ENCODE data around the gene NDRG4. TPM values are rescaled to one million over a fixed set of nuclear protein-coding genes. Genes with fewer than 3 reads are reported as not detected.

NDRG4 gene
- total and polyA plus RNA-seq, 2 donors (not counting 3 experiments of a cell fraction or from before 2014, with no cell fraction given), result 35.8 to 74.3 TPM

DNA sequence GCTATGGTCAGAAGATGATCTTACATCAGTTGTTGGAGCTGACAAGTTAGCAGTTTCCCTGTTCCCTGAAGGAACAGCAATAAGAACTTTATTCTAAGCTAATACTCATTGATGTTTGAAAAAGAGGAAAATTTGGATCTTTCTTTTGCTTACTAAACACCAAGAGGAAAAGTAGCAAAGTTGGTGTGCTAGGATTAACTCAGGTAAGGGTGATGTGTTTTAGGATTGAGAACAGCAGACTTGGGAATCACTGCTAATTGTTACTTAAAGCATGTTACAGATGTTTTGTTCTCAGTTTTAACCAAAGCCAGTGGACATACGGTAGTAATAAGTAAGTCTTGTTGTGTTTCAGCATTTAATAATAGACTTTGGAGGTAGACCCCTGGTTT lies 19.0 kb downstream of the NDRG4 start:
- DNase-seq (ENCODE audit: low read depth, low spot score), result no peak
- H2AFZ ChIP-seq (ENCODE audit: low read depth, low read length), result no peak overlapping the region
- dilution Hi-C loops (cut with MboI; ENCODE audit: extremely low pct_ligation_motif_present, low sequenced_read_pairs) (no loop called here), intact Hi-C loops (cut with micrococcal nuclease) (loop anchor here (5.0 kb wide), 1 partner anchor 108 kb away; the partner anchor contains the start of gene CNOT1)
- ChIA-PET CTCF (interaction anchor here (0.7 to 3.4 kb wide), 7 partner anchors 18 to 237 kb away, joined by 3 to 13 read pairs (median 5); no protein-coding TSS in a partner anchor), POLR2A (no interaction called here)
- no peaks in the 10 kb centered on the region for H3K27me3 ChIP-seq (ENCODE audit: control insufficient read depth in 2 of 2, insufficient read depth in 2 of 2, low read length in 2 of 2)
- H3K79me2 ChIP-seq (ENCODE audit: control insufficient read depth, insufficient read depth, low read length), result no peaks in the 10 kb centered on the region
- no peaks in the 10 kb centered on the region for H3K9me3 ChIP-seq (replicated peaks; ENCODE audit: control insufficient read depth, insufficient read depth, low read length)
- no TSS peak for BruUV-seq (replicated peaks)
- no peaks in the 10 kb centered on the region for H4K20me1 ChIP-seq (replicated peaks; ENCODE audit: control insufficient read depth, extremely low read depth, insufficient read depth, low read length)
- H3K4me3 ChIP-seq (replicated peaks in 1 of 3; ENCODE audit: insufficient read depth in 1 of 3, low read depth in 1 of 3, low read length in 3 of 3), result no peak overlapping the region
- H3K27ac ChIP-seq (ENCODE audit: insufficient read depth, low read depth, low read length), result no peak overlapping the region
- no peak overlapping the region for H3K9ac ChIP-seq (replicated peaks; ENCODE audit: extremely low read depth, insufficient read depth, low read length)
- H3K9me1 ChIP-seq (replicated peaks; ENCODE audit: control insufficient read depth, extremely low read depth, insufficient read depth, low read length), result no peaks in the 10 kb centered on the region
- FAIRE-seq, result no peak
- peaks cover 12% of the 10 kb centered on the region for H3K4me1 ChIP-seq (ENCODE audit: control insufficient read depth, extremely low read depth, insufficient read depth, low read length)
- peaks cover 28 to 47% of the 10 kb centered on the region in 2 experiments for H3K36me3 ChIP-seq (ENCODE audit: control insufficient read depth in 2 of 2, extremely low read depth in 1 of 2, insufficient read depth in 2 of 2, low read length in 2 of 2)
- no peak for TF ChIP-seq POLR2AphosphoS5 (IDR thresholded peaks at IDR 0.05; ENCODE audit: insufficient read depth, low read depth, low read length)
- TF ChIP-seq FOS (IDR thresholded peaks at IDR 0.05; ENCODE audit: borderline replicate concordance, insufficient read depth, low read length), result no peak
- no peak for TF ChIP-seq JUN (IDR thresholded peaks at IDR 0.05; ENCODE audit: borderline replicate concordance, insufficient read depth, insufficient read length, low read depth)
- TF ChIP-seq MYC (IDR thresholded peaks at IDR 0.05; ENCODE audit: low read depth, low read length), result no peak
- no peak for TF ChIP-seq GATA2 (IDR thresholded peaks at IDR 0.05; ENCODE audit: insufficient read depth, insufficient read length, low read depth, low read length)
- no peak for TF ChIP-seq POLR2A (IDR thresholded peaks at IDR 0.05; ENCODE audit: low read depth, low read length)
- TF ChIP-seq, protein P1, sequence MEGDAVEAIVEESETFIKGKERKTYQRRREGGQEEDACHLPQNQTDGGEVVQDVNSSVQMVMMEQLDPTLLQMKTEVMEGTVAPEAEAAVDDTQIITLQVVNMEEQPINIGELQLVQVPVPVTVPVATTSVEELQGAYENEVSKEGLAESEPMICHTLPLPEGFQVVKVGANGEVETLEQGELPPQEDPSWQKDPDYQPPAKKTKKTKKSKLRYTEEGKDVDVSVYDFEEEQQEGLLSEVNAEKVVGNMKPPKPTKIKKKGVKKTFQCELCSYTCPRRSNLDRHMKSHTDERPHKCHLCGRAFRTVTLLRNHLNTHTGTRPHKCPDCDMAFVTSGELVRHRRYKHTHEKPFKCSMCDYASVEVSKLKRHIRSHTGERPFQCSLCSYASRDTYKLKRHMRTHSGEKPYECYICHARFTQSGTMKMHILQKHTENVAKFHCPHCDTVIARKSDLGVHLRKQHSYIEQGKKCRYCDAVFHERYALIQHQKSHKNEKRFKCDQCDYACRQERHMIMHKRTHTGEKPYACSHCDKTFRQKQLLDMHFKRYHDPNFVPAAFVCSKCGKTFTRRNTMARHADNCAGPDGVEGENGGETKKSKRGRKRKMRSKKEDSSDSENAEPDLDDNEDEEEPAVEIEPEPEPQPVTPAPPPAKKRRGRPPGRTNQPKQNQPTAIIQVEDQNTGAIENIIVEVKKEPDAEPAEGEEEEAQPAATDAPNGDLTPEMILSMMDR (IDR thresholded peaks at IDR 0.05; ENCODE audit: extremely low read depth in 1 of 2, insufficient read depth in 1 of 2, low read depth in 1 of 2, low read length in 2 of 2), result no peak
- TF ChIP-seq EZH2 (IDR thresholded peaks at IDR 0.05; ENCODE audit: borderline replicate concordance, low read depth, low read length, severe bottlenecking), result no peak
- TF ChIP-seq, protein P2, sequence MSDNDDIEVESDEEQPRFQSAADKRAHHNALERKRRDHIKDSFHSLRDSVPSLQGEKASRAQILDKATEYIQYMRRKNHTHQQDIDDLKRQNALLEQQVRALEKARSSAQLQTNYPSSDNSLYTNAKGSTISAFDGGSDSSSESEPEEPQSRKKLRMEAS (IDR thresholded peaks at IDR 0.05; ENCODE audit: insufficient read depth, insufficient read length), result no peak
- H3K4me2 ChIP-seq (ENCODE audit: insufficient read depth, low read length), result no peak overlapping the region

Data from endothelial cell of umbilical vein (primary cell).